IPS-NIHi7 (cell line): ENCODE results near the gene NEO1.
A peak's percentile ranks its signal among the peaks of the same experiment; 100 is the strongest.
"Not testable (repeated sequence)": the region's sequence is repeated elsewhere in the genome, so short reads cannot be mapped to it uniquely, and the experiment has no call there.

Experiments
- DNase-seq: peaks from one replicate; pipeline ENCODE4 v3.0.0; 2012; ENCODE audit warnings: mixed read lengths; ENCODE audit errors: extremely low spot score

NEO1 gene

GRCh38 chr15:73142802-73143762, 90.8 kb downstream of the NEO1 start:
- no peak for DNase-seq

- no peak for DNase-seq
Observed at GRCh38 chr15:73143763-73144155, 91.5 kb downstream of the NEO1 start.

- DNase-seq, result no peak
Observed at GRCh38 chr15:73146419-73146818, 94.2 kb downstream of the NEO1 start.

- no peak for DNase-seq
Observed at GRCh38 chr15:73150831-73151230, 98.6 kb downstream of the NEO1 start.

DNA sequence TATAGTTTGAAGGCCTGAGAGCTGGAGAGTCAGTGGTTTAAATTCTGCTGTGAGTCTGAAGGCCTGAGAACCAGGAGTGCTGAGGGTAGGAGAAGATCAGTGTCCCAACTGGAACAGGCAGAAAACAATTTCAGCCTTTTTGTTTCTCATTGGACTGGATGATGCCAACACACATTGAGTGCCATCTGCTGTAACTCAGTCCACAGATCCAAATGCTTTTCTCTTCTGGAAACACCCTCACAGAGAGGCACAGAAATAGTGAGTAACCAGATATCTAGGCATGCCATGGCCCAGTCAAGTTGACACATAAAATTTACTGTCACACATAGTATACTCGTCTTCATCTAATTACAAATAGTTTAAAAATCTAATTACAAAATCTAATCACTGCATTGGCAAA, 100.8 kb downstream of the NEO1 start:
- no peak for DNase-seq

GRCh38 chr15:73153447-73153846, 101.2 kb downstream of the NEO1 start:
- DNase-seq, result no peak

GRCh38 chr15:73156431-73157191, 104.3 kb downstream of the NEO1 start:
- DNase-seq, result no peak

- DNase-seq, result no peak
Observed at GRCh38 chr15:73161546-73161945, 109.3 kb downstream of the NEO1 start.

DNA sequence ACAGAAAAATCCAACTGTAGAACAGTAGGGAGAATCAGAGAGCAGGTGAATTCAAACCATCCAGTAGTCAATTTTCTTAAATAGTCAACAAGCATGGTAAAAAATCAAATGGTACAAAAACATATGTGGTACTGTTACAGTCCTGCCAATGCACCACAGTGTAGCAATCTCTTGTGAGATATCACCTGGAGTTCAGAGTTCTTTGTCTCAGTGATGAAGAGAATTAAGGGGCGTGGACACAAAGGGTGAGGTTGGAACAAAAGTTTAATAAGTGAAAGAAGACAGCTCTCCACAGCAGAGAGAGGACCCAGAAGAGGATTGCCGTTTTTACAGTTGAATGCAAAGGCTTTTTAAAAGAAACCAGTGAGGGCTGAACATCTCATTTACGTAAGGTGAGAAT, 113.2 kb downstream of the NEO1 start:
- DNase-seq, result no peak

DNA sequence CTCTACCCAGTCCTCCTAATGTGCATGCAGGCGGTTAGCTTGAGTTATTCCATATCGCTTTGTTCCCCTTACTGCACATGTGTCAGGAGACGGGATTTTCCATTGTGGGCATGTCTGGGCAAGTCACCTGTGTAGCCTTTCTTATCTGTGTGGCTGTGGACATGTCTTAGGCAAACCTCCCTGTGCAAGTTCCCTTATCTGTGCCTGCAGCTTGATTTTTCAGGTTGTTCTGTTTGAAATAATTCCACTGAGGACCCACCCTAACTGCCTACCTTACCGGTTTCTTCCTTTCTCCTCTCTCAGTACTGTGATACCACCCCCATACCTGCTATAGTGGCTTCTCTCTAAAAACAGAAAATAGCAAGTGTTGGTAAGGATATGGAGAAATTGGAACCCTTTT, 113.6 kb downstream of the NEO1 start:
- no peak for DNase-seq

DNA sequence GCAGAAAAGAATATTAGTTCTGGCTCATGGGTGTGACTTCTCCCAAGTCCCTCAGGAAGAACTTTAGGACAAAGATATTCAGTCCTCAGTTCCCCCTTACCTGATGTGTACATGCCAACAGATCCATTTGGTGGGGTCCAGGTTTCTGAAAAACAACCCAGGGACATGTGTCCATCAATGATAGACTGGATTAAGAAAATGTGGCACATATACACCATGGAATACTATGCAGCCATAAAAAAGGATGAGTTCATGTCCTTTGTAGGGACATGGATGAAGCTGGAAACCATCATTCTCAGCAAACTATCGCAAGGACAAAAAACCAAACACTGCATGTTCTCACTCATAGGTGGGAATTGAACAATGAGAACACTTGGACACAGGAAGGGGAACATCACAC, 114.4 kb downstream of the NEO1 start:
- DNase-seq, result not testable (repeated sequence)

DNA sequence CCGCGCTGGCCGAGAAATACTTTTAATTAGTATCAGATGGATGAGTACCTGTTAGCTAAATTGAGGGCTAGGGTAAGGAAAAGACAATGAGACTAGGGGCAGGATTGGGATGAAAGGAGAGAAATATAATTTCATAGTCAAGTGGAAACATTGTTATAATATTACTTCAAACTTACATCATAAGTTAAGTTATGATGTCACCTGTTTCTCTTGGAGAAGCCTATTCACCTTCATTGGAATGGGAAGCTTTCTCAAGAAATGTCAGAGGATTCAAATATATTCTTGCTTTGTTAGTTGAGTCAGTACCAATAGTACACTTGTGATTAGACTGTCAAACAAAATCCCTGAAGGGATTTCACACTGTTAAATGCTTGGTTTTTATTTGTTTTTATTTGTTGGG, 116.2 kb downstream of the NEO1 start:
- no peak for DNase-seq

DNA sequence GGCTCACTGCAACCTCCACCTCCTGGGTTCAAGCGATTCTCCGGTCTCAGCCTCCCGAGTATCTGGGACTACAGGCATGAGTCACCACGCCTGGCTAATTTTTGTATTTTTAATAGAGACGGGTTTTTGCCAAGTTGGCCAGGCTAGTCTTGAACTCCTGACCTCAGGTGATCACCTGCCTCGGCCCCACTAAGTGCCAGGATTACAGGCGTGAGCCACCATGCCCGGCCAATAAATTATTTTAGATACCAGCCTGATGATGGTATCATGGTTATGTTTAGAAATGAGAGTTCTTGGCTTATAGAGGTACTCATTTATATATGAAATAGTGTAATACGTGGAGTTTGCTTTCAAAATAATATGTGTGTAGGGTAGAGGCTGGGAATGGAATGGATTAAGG, 119.4 kb downstream of the NEO1 start:
- DNase-seq, result no peak

DNA sequence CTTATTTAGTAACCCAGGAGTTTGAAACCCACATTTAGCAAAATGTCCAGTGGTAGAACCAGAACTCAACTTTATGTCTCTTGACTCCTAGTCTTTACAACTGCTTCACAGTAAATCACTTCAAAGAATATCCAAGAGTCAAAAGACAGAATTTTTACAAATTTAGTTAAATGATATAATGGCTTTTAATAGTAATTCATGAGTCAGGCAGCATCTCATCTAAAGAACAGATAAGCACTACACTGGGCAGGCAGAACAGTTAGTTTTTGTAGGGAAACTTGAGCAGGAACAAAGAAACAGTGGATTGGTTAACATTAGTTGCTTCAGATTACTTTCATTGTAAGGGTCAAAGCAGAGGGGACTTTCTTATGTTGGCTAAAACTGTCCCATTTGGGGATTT, 120.2 kb downstream of the NEO1 start:
- DNase-seq, result no peak

DNA sequence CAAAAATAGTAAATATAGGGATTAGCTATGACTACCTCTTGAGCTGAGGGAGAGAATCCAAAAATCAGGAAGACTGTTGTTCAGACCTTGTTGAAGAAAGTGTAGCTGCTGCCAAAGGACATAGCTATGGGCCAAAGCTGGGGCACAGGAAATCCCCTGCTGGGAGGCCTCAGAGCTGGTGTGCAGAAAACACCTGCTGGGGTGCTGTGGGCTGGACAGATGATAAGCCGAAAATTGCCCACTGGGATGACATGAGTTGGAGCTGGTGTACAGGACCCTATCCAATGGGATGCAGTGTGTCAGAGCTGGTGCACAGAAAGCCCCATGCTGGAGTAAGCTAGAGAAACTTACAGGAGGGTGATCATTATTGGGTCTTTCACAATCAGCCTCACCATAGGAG, 121.9 kb downstream of the NEO1 start:
- DNase-seq, result no peak

DNA sequence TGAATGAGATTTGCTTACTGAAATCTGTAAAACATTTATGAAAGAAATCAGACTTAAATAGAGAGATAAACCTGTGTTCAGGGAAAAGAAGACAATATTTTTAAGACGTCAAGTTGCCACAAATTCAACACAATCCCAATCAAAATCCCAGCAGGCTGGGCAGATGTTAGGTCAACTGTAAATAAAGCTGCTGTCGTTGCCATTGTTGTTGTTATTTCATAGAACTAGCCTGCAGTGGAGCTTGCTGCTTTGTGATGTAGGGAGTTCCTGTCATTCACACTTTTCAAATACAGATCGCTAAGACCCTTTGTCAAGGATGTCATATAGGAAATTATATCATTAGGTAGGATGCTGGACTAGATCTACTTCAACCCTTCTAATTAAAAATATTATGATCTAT, 123.1 kb downstream of the NEO1 start:
- peak; percentile 19 for DNase-seq

GRCh38 chr15:73176598-73176997, 124.3 kb downstream of the NEO1 start:
- DNase-seq, result no peak

DNA sequence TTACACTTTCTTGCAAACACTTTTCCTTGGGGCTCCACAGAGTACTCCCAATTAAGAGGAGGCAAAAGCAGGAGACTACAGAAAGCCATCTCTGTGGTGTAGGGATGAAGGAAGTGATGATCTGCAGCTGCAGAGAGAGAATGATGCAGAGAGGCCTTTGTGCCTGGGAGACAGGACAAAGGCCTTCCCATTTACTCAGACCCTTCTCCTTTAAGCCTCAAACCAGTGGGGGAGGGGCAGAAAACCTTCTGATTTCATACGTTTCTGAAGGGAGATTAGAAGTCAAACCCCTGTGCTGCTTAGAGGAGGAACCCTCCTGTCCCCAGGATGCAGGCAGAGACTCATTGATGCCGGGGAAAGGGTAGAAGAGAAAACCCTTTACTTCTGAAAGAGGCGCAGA, 130.8 kb downstream of the NEO1 start:
- peak; percentile 17 for DNase-seq

DNA sequence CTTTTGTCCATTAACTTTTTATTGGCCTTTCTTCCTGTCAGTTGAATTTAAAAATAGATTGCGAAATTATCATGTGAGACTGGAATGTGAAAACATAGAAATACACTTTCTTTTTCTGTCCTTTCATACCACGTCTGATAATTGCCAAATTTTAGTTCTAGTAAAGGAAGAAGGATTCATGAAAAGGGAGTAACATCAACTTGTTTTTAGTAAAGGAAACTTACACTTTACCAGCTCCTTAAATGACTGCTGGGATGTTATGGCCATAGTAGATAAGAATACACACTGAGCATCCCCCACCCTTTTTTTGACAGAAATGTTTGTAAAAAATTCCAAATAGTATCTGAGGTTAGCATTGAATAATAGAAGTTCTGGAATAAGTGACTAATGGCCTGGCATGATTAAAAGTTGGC, 137.9 kb downstream of the NEO1 start:
- DNase-seq, result no peak

- no peak for DNase-seq
Observed at GRCh38 chr15:73195166-73195565, 142.9 kb downstream of the NEO1 start.

- DNase-seq, result no peak
Observed at GRCh38 chr15:73196113-73196512, 143.8 kb downstream of the NEO1 start.

DNA sequence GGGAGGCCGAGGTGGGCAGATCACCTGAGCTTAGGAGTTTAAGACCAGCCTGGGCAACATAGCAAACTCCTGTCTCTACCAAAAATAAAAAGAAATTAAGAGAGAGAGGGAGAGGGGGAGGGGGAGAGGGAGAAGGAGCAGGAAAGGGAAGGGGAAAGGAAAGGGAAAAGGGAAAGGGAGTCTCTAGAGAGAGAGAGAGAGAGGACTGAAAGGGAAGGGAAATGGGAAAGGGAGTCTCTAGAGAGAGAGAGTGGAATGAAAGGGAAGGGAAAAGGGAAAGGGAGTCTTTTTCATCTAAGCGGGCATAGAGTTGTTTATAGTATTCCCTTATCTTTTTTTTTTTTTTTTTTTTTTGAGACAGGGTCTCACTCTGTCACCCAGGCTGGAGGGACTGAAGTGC, 148.1 kb downstream of the NEO1 start:
- DNase-seq, result no peak

DNA sequence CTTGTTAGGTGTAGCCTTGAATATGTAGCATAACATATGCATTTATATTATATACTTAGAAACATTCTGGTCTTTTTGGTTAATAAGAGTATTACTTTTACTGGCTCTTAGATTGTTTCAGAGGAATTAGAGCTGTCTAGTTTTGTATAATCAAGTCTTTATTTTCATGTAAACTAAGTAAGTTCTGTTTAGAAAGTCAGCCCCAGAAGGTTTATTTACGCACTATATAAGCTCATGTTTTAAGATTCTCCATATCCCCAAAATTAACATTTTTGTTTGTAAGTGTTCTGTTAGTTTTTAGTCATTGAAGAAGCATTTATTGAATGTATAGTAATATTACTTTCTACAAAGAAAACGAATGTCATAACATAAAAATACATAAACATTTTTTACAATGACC, 158.4 kb downstream of the NEO1 start:
- DNase-seq, result no peak
